HL-60 (cell line): Measurements from ENCODE around the gene FKBP15.
"Not testable (repeated sequence)": the region's sequence is repeated elsewhere in the genome, so short reads cannot be mapped to it uniquely, and the experiment has no call there.

Experiments
- DNase-seq, 2 experiments: peaks; one replicate each; pipeline ENCODE4 v3.0.0-alpha.2; 2010 to 2020; ENCODE audit warnings: low read depth in 1 of 2, low spot score in 1 of 2
- H3K27ac ChIP-seq: fragments of 250-450 bp; sonication (Bioruptor Pico); replicated peaks from 2 replicates; pipeline ENCODE4 v1.5.1; 2020; ENCODE audit warnings: mild to moderate bottlenecking, moderate library complexity
- H3K27me3 ChIP-seq: fragments of 250-450 bp; sonication (Bioruptor Pico); 2 replicates; pipeline ENCODE4 v1.5.1; 2021; ENCODE audit warnings: mild to moderate bottlenecking, moderate library complexity; ENCODE audit not compliant: insufficient read depth, poor library complexity, severe bottlenecking
- H3K4me3 ChIP-seq: replicated peaks from 2 replicates; pipeline ENCODE4 v1.5.1; 2011; ENCODE audit warnings: mild to moderate bottlenecking, control low read depth, low read length; ENCODE audit not compliant: insufficient read depth
- CTCF ChIP-seq: IDR thresholded peaks from one replicate; pipeline ENCODE4 v1.5.1; 2011; ENCODE audit warnings: low read length, control low read depth, inconsistent platforms; ENCODE audit not compliant: insufficient read depth
- GABPA ChIP-seq: IDR thresholded peaks from 2 replicates; pipeline ENCODE4 v1.6.1; 2012; ENCODE audit warnings: low read depth
- POLR2AphosphoS5 ChIP-seq: IDR thresholded peaks from 2 replicates; pipeline ENCODE4 v1.6.1; 2012; ENCODE audit warnings: low read depth
- REST ChIP-seq: IDR thresholded peaks from 2 replicates; pipeline ENCODE4 v1.6.1; 2012; ENCODE audit warnings: low read depth; ENCODE audit not compliant: insufficient replicate concordance
- SPI1 ChIP-seq: IDR thresholded peaks from 2 replicates; pipeline ENCODE4 v1.6.1; 2012; ENCODE audit warnings: low read depth, mild to moderate bottlenecking, borderline replicate concordance

Gene FKBP15

GRCh38 chr9:113151696-113152630 lies 69.1 kb downstream of the FKBP15 start:
- Histone ChIP-seq H3K27ac (peak overlapping the region; percentile 87), H3K4me3 (peak overlapping the region; percentile 88), H3K27me3 (no peaks in the 10 kb centered on the region)
- DNase-seq = peak in 1 of 2 experiments; percentile 57
- TF ChIP-seq GABPA (no peak), REST (no peak), POLR2AphosphoS5 (no peak), SPI1 (no peak), CTCF (no peak)

GRCh38 chr9:113150670-113151611 lies 70.1 kb downstream of the FKBP15 start, which contains the start of gene SLC31A2:
TSS of gene SLC31A2 (plus strand) at chr9:113151007. CDS start at chr9:113151075, 68 bp downstream.
- peak within 1 kb of the TSS; percentile 88 for H3K4me3 ChIP-seq
- DNase-seq = peak; percentile 75 to 88
- no peaks in the 10 kb centered on the region for H3K27me3 ChIP-seq
- H3K27ac ChIP-seq = peak within 1 kb of the TSS; percentile 87
- no peak; the same call in 1 of the 2 replicates for TF ChIP-seq SPI1
- peak; percentile 88 for TF ChIP-seq POLR2AphosphoS5
- TF ChIP-seq REST = peak; percentile 30
- no peak for TF ChIP-seq GABPA
- no peak for TF ChIP-seq CTCF

- not testable (repeated sequence) for H3K27me3 ChIP-seq, DNase-seq, H3K4me3 ChIP-seq
- peak overlapping the region; percentile 53 for H3K27ac ChIP-seq
Observed at GRCh38 chr9:113149561-113149960, 71.5 kb downstream of the FKBP15 start.
